Activated CD8-positive, alpha-beta memory T cell treated with anti-CD3 and anti-CD28 coated beads, Interleukin-2, amount 50 U/mL, for 4 hours (primary cell): ENCODE measurements around the gene RECK.

Experiments
- DNase-seq: peaks from one replicate; pipeline ENCODE4 v3.0.0-alpha.2; 2020

Gene RECK

GRCh38 chr9:36162211-36162738 lies 125.6 kb downstream of the RECK start:
- no peak for DNase-seq

GRCh38 chr9:36163049-36163785 lies 126.5 kb downstream of the RECK start:
- DNase-seq: no peak

GRCh38 chr9:36163786-36164170 lies 127.1 kb downstream of the RECK start:
- DNase-seq: no peak

- DNase-seq: no peak
Observed at GRCh38 chr9:36164372-36164771, 127.7 kb downstream of the RECK start.

GRCh38 chr9:36164989-36165388 lies 128.3 kb downstream of the RECK start:
- no peak for DNase-seq

GRCh38 chr9:36165826-36166167 lies 129.1 kb downstream of the RECK start:
- no peak for DNase-seq

GRCh38 chr9:36166168-36166927 lies 129.6 kb downstream of the RECK start:
- peak; percentile 82 for DNase-seq

GRCh38 chr9:36169166-36169565 lies 132.5 kb downstream of the RECK start, which contains the start of gene CCIN:
CCIN (plus strand) TSS chr9:36169388; CDS start chr9:36169503, 115 bp downstream.
- DNase-seq: no peak

- no peak for DNase-seq
Observed at GRCh38 chr9:36169708-36170107, 133.0 kb downstream of the RECK start.

- DNase-seq: no peak
Observed at GRCh38 chr9:36170531-36170930, 133.8 kb downstream of the RECK start.

GRCh38 chr9:36173861-36174260 lies 137.1 kb downstream of the RECK start:
- DNase-seq: no peak
